ENCODE data around the gene MACROD1. TPM values are rescaled to one million over a fixed set of nuclear protein-coding genes. Genes with fewer than 3 reads are reported as not detected.
A peak's percentile ranks its signal among the peaks of the same experiment; 100 is the strongest.

MACROD1 gene
- total RNA-seq, 1 donor, result 22.4 TPM

GRCh38 chr11:64005691-64006090 lies 160.2 kb downstream of the MACROD1 start:
- DNase-seq (ENCODE audit: low read depth in 2 of 3, low spot score in 2 of 3), result no peak

- no peak for DNase-seq (ENCODE audit: low read depth in 2 of 3, low spot score in 2 of 3)
Observed at GRCh38 chr11:64004590-64004984, 161.3 kb downstream of the MACROD1 start.

- DNase-seq (ENCODE audit: low read depth in 2 of 3, low spot score in 2 of 3), result no peak
Observed at GRCh38 chr11:64003807-64004589, 161.9 kb downstream of the MACROD1 start.

GRCh38 chr11:64001484-64002420 lies 164.2 kb downstream of the MACROD1 start:
- peak in 2 of 3 donors; percentile 63 to 81 for DNase-seq (ENCODE audit: low read depth in 2 of 3, low spot score in 2 of 3)

GRCh38 chr11:64000740-64001483 lies 165.0 kb downstream of the MACROD1 start:
- no peak for DNase-seq (ENCODE audit: low read depth in 2 of 3, low spot score in 2 of 3)

GRCh38 chr11:64000026-64000739 lies 165.7 kb downstream of the MACROD1 start:
- peak; percentile 59 to 79 (median 73) for DNase-seq (ENCODE audit: low read depth in 2 of 3, low spot score in 2 of 3)

- peak in 1 of 3 donors; percentile 35 for DNase-seq (ENCODE audit: low read depth in 2 of 3, low spot score in 2 of 3)
Observed at GRCh38 chr11:63999349-64000025, 166.4 kb downstream of the MACROD1 start.

- DNase-seq (ENCODE audit: low read depth in 2 of 3, low spot score in 2 of 3), result peak in 1 of 3 donors; percentile 53
Observed at GRCh38 chr11:63998558-63999348, 167.2 kb downstream of the MACROD1 start.

GRCh38 chr11:63997801-63998337 lies 168.0 kb downstream of the MACROD1 start:
- no peak for DNase-seq (ENCODE audit: low read depth in 2 of 3, low spot score in 2 of 3)

- no peak for DNase-seq (ENCODE audit: low read depth in 2 of 3, low spot score in 2 of 3)
Observed at GRCh38 chr11:63997104-63997700, 168.7 kb downstream of the MACROD1 start.

GRCh38 chr11:63996512-63996911 lies 169.4 kb downstream of the MACROD1 start:
- DNase-seq (ENCODE audit: low read depth in 2 of 3, low spot score in 2 of 3), result no peak

- DNase-seq (ENCODE audit: low read depth in 2 of 3, low spot score in 2 of 3), result no peak
Observed at GRCh38 chr11:63993993-63994392, 171.9 kb downstream of the MACROD1 start.

- DNase-seq (ENCODE audit: low read depth in 2 of 3, low spot score in 2 of 3), result no peak
Observed at GRCh38 chr11:63993100-63993499, 172.8 kb downstream of the MACROD1 start.

- DNase-seq (ENCODE audit: low read depth in 2 of 3, low spot score in 2 of 3), result no peak
Observed at GRCh38 chr11:63991558-63991957, 174.4 kb downstream of the MACROD1 start.

GRCh38 chr11:63986932-63987513 lies 178.9 kb downstream of the MACROD1 start:
- no peak for DNase-seq (ENCODE audit: low read depth in 2 of 3, low spot score in 2 of 3)

- peak; percentile 70 to 88 (median 88) for DNase-seq (ENCODE audit: low read depth in 2 of 3, low spot score in 2 of 3)
Observed at GRCh38 chr11:63986156-63986931, 179.6 kb downstream of the MACROD1 start, which contains the start of gene OTUB1. TSS of gene OTUB1 (plus strand) at chr11:63986438. CDS start at chr11:63986457, 19 bp downstream.

- peak in 2 of 3 donors; percentile 44 to 47 for DNase-seq (ENCODE audit: low read depth in 2 of 3, low spot score in 2 of 3)
Observed at GRCh38 chr11:63985812-63986155, 180.1 kb downstream of the MACROD1 start.
